NCI-H748 treated with DMSO at 0.1 percent for 48 hours (cell line): Measurements from ENCODE around the gene B9D2.

Experiments
- DNase-seq: peaks from one replicate; lab custom pipeline; 2025; lab: John Stamatoyannopoulos, UW

The B9D2 gene

DNA sequence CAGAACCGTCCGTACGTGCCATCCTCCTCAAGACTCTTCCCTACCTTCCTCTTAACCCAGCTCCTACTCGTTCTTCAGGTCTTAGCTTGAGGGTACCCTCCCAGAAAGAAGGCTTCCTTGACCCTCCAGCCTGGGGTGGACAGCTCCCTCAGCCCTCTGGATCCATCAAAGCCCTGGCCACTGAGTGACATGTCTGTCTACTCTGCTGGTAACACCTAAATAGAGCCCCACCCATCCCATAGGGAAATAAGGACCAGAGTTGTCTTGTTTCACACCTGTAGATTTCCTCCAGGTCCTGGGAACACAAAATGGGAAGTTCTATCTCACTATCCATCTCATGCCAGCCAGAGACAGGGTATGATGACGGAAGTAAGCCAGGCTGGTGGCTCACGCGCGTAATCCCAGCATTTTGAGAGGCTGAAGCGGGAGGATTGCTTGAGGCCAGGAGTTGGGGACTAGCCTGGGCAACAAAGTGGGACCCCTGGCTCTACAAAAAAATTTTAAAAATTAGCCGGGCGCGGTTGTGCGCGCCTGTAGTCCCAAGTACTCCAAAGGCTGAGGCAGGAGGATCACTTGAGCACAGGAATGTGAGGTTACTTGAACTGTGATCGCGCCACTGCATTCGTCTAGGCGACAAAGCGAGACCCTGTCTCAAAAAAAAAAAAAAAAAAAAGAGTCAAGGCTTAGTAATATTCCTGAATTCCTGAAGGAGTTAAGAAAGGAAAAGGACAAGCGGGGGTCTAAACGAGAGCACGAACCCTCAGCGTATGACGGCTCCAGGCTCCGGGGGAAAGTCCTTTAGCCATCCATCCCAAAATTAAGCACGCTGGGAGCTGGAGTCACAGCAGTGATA, 54.5 kb downstream of the B9D2 start:
- DNase-seq, result no peak

DNA sequence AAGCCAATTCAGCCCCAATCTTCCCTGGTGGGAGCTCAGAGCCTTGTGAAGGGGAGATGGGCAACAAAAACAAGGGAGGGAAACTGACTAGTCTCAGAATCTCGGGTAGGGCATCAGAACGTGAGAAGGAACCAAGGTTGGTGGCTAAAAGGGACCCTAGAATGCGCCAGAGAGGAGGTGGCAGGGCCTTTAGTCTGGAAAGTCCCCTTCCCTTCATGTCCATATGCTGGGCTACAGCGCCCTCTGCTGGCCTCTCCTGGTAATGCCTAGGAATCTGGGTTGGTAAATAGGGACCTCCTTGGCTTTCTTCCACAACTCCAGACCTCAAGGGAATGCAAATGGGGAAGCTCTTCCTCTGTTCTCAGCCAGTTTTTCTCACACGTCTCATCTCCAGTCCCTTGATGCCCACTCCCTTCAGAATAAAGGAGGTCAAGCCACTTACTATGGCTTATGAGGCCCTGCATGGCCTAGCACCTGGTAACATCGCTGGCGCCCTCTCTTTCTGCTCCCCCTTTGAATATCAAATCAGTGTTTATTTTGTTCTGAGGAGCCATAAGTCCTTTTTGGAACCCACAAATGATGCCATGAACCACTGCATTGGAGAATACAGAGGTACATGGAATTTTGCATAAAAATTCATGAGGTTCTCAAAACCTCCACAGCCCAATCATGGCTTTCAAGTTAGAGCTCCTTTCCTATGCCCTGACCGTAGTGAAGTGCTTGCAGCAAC, 55.3 kb downstream of the B9D2 start:
- DNase-seq, result peak; percentile 88

DNA sequence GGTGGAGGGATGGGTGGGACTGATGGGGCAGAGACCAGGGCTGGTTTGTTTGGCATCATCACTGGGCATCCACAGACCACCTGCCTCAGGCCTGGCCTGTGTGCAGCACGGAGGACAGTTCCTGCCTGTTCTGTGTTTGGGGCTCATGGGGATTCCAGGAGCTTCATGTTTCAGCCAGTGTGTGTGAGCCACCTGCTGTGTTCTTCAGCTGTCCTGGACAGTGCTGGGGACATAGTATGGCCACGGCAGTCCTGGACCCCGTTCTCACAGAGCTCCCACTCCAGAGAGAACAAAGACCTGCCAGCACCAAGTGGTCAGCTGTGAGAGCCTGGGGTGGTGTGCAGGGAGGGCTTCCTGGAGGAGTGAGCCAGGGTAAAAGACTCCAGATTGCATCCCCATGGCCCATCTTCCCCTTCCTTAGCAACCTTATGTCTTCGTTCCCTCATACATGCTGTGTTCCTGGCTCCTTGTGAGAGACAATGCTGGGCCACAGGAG, 55.9 kb downstream of the B9D2 start:
- no peak for DNase-seq

DNA sequence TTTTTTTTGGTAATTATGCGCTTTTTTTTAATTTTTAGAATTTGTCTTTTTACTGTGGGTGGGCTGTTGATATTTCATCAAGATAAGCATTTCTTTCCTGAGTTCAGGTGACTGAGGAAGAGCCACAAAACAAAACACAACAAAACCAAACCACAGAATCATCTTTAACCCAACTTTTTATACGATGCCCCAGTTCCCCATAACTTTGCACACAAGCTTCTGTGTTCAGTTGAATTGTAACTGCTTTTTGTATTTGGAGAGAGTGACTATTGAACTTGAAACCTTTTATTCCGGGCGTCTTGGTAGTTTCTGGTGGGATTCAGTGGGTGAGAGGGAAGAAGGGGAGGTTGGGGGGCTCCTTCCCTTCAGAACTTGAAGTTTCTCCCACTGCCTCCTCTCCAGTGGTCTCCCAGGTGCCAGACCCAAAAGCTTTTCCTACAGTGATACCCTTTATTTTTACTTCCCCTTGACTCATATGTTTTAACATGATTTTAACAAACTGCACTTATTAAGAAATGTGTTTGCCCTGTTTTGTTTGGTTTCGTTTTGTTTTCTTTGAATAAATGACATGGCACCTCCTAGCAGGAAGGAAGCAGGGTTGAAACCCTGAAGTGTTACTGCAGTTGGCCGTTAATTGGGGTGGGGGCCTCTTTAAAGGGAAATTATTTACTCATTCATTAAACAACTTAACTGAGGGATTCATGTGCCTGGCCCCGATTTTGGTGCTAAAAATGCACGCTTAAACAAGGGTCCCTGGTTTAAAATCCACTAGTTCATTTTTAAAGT, 56.7 kb downstream of the B9D2 start:
- DNase-seq, result no peak

DNA sequence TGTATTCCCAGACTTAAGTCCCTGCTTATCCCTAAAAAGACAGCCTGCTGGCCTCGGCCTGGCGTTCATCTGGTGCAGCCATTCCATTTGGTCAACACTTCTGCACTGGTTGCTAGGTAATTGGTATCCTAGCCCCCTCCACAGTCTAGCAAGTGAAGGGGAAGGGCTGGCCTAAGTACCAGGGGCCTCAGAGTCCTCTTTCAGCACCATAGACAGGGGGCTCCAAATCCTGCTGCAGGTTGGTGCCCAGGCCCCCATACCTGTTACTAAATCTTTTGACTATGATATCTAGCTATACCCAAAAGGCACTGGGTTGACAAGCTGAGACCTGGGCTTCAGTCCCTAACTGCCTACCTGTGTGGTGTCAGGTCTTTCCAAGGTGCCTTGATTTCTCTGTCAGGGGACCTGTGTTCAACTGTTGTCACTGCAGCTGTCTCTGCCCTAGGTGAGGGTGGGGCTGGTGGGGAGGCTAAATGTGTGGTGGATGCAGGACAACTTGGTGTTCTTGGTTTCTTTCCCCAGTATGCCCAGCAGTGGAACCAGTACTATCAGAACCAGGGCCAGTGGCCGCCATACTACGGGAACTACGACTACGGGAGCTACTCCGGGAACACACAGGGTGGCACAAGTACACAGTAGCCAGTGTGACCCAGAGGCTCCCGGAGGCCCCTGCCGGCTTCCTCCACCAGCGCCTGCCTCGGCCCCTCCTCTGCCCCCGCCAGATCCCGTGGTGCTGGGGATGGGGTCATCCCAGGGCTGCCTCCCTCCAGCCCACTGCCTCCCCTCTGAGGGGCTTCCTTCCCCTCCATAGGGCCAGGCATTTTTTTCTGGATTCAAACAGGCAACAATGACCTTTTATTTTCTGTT, 57.8 kb downstream of the B9D2 start:
- no peak for DNase-seq

DNA sequence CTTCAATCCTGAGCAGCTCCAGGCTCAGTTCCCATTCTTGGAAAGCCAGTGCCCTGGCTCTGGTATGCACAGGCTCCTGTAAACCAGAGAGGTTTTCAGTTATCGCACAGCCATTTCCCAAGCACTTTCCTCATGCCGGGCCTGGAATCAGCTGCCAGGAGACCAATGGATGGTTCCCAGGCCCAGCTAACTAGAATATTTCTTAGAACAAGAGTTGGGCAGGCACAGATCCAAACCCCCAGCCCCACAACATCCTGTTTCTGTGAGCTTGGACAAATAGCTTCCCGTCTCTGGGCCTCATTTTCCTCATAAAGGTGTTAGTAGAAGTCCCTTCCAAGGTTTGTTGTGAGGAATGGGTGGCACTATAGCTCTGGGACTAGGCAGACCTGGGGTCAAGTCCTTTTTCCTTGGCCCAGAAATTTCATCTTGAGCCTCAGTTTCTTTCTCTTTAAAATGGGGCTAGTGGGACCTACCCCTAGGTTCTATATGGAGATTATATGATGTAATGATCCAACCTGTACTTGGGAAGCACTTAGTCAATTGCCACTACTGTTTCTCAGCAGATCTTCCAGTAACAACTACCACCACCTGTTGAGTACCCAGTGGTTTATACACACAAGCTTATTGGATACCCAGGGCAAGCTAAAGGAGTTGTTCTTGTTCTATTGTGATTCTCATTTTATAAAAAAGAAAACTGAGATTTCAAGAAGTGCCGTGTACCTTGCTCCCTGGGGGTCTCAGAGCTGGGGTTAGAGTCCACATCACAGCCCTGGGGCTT, 59.1 kb downstream of the B9D2 start:
- DNase-seq, result no peak
